HG02943 (cell line): ENCODE measurements around the gene CNPY4.
"Not testable (repeated sequence)": the region's sequence is repeated elsewhere in the genome, so short reads cannot be mapped to it uniquely, and the experiment has no call there.

Experiments
- ATAC-seq: cut with Tn5 transposase; IDR thresholded peaks from one replicate; pipeline ENCODE4 v1.9.1; 2021; ENCODE audit warnings: mild to moderate bottlenecking, low read depth, moderate library complexity; ENCODE audit not compliant: unreplicated experiment

CNPY4 gene

DNA sequence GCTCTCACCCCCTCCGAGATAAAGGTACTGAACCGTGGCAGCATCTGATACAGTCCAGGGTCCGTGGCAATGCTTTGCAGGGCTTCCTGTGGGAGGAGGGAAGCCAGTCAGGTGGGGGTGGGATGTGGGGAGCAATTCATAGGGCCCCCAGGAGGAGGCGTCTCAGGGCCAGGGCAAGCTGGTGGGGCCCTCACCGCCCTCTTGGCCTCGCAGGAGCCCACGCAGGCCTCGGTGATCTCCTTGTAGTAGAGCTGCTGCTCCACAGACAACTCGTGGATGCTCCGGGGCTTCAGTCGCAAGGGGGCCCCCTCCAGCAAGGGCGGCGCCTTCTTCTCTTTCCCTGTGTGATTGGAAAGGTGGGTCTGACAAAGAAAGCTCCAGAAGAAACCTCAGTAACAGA, 7.5 kb upstream of the CNPY4 start:
- ATAC-seq = no peak

DNA sequence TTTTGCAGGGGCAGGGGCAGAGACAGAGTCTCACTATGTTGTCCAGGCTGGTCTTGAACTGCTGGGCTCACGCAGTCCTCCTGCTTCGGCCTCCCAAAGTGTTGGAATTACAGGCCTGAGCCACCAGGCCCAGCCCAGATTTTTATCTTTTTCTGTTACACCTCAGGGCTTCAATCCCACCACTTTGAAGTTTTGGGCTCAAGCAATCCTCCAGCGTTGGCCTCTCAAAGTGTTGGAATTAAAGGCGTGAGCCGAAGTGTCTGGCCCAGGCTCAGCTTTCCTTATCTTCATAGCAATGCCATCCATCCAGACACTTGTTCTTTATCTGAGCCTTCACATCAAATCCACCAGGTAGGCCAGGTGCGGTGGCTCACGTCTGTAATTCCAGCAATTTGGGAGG, 4.4 kb upstream of the CNPY4 start:
- no peak for ATAC-seq

DNA sequence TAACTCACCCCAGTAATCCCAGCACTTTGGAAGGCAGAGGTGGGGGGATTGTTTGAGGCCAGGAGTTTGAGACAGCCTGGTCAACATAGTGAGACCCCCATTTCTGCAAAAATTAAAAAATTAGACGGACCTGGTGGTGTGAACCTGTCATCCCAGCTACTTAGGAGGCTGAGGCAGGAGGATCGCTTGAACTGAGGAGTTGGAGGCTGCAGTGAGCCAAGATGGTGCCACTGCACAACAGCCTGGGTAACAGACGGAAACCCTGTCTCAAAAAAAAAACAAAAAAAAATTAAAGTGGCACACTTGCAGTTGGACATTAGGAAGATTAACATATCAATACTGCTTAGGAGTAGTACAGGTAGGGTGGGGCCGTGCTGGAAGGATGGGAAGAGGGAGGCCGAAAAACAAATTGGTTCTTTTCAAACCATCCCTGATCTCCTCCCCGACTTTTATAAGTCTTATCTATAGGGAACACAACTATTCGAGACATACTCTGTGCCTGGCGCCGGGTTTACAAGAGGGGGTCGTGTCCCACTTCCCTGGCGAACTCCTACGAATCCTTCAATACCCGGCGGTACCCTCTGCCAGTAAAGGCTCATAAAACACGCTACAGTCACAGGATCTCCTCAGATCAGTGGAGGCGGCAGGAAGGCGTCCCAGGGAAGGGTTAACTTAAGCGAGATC, 904 bp upstream of the CNPY4 start:
- ATAC-seq = no peak

DNA sequence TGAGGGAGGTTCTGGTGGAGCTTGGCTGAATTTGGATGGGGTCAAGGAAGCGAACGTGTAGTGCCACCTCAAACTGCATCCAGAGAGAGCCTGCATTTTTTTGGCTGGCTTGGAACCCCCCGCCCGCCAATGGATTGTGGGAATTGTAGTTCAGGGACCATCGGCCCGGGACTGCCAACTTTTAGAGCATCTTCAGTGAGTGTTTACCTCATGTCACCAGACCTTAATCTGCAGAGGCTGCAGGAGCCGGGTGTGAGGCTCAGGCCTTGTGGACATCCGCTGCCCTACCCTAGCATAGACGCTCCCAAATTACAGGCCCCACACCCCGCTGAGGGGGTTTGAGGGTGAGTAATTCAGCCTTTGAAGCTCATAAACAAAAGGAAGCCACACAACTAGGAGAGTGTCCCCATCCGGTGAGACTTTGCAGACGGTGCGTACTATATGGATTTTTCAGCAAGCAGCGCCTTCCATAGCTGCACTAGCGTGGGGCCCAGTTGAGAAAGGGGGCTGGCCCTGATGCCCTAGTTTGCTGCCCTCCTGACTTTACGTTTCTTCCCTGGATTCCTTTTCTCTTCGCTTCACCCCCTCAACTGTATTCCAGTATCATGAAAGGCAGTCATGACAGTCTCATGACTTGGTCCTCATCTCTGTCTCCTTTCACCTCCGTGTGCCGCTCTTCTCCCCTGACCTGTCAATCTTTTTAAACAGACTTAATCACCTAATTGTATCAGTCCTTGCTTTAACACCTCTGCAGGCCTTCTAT, 717 bp downstream of the CNPY4 start:
- ATAC-seq = peak; percentile 42

DNA sequence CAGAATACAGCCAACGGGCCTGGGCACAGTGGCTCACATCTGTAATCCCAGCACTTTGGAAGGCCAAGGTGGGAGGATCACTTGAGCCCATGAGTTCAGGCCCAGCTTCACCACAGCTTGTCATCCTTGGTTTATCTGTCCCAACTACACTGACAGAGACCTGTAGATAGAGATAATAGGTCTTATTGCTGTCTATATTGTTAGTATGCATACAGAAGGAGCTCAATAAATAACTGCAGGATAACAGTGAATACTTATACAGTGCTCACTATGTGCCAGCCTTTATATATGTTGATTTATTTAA, 1.3 kb downstream of the CNPY4 start:
- no peak for ATAC-seq

DNA sequence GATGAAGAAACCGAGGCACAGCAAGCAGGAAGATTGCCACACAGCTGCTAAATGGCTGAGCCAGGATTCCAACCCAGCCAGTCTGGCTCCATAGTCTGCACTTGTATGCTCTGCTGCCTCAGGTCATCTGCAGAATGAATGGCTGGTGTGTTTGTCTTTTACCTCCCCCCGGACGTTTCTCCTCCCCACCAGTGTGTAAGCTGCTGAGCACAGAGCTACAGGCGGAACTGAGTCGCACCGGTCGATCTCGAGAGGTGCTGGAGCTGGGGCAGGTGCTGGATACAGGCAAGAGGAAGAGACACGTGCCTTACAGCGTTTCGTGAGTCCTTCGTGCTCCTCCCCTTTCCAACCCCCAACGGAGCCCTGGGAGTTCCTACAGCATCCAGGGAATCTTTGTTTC, 2.6 kb downstream of the CNPY4 start:
- ATAC-seq = no peak

DNA sequence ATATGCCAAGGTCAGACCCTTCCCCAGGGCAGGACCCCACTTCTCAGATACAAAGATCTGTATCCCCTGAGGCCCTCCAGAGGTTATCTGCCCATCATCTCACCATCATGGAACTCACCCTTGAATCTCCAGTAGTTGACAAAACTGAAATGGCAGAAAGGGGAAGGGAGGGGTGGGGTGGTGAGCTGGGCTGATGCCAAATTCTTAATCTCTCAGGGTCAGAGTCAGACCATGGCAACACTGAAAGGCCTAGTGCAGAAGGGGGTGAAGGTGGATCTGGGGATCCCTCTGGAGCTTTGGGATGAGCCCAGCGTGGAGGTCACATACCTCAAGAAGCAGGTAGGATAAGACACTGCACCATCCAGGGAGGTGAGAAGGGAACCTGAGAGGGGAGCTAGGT, 3.1 kb downstream of the CNPY4 start:
- no peak for ATAC-seq

DNA sequence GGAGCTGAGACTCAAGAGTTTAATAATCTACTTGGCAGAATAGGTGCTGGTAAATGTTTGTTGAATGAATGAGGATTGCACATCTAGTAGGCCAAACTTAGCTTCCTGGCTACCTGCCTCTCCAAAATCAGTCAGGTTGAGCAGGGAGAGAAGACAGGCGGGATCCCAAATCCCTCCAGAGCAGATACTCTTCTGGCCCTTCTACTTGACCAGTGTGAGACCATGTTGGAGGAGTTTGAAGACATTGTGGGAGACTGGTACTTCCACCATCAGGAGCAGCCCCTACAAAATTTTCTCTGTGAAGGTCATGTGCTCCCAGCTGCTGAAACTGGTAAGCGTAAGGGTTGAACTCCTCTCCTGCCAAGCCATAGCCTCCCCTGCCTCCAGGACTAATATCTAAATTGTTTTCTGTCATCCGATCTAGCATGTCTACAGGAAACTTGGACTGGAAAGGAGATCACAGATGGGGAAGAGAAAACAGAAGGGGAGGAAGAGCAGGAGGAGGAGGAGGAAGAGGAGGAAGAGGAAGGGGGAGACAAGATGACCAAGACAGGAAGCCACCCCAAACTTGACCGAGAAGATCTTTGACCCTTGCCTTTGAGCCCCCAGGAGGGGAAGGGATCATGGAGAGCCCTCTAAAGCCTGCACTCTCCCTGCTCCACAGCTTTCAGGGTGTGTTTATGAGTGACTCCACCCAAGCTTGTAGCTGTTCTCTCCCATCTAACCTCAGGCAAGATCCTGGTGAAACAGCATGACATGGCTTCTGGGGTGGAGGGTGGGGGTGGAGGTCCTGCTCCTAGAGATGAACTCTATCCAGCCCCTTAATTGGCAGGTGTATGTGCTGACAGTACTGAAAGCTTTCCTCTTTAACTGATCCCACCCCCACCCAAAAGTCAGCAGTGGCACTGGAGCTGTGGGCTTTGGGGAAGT, 5.1 kb downstream of the CNPY4 start:
- no peak for ATAC-seq

DNA sequence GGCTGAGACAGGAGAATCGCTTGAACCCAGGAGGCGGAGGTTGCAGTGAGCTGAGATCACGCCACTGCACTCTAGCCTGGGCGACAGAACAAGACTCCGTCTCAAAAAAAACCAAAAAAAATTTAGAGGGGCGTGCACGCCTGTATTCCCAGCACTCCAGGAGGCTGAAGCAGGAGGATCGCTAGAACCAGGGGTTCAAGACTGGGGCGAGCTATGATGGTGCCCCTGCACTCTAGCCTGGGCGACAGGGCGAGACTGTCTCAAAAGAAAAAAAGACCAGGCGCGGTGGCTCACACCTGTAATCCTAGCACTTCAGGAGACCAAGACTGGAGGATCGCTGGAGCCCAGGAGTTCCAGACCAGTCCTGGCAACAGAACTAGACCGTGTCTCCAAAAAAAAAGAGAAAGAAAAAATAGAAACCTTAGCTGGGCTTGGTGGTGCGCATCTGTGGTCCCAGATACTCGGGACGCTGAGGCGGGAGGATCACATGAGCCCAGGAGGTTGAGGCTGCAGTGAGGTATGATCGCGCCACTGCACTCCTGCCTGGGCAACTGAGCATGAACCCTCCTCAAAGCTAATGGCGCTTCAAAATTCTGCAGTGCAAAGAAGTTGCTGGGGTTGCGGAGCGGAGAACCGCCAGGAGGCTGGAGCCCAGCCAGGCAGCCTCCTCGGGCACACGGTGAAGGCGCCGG, 7.0 kb downstream of the CNPY4 start:
- peak; percentile 25 for ATAC-seq

DNA sequence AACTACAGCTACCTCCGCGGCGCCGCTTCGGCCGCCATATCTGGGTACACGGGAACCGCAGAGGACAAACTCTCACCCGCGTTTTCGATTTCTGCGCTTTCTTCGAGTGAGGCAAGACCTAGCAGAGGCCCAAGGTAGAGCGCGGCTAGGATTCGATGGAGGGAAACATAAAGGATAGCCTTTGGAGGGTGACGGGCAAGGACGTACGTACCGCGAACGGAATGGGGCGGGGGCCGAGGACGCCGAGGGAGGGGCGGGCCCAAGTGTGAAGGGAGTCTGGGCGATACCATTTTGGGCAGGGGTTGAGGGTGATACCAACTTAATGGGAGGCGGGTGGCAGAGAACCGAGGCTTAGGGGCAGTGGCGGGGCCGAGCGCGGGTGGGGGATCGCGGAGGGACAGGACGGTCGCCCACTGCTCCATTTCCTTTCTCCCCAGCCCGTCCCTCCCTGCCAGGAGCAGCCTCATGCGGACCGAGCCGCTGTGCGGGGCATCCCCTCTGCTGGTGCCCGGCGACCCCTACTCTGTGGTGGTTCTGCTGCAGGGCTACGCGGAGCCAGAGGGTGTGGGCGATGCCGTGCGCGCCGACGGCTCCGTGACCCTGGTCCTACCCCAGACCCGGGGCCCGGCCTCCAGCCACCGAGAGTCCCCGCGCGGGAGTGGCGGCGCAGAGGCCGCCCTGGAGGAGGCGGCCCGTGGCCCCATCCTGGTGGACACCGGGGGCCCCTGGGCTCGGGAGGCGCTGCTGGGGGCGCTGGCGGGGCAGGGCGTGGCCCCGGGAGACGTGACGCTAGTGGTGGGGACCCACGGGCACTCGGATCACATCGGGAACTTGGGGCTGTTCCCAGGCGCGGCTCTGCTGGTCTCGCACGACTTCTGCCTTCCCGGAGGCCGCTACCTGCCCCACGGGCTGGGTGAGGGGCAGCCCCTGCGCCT, 7.8 kb downstream of the CNPY4 start, which contains the start of gene MBLAC1:
TSS of gene MBLAC1 (plus strand) at position 37 of the 935 bp plus-strand sequence. CDS start at position 466, 429 bp downstream.
- peak; percentile 53 for ATAC-seq

DNA sequence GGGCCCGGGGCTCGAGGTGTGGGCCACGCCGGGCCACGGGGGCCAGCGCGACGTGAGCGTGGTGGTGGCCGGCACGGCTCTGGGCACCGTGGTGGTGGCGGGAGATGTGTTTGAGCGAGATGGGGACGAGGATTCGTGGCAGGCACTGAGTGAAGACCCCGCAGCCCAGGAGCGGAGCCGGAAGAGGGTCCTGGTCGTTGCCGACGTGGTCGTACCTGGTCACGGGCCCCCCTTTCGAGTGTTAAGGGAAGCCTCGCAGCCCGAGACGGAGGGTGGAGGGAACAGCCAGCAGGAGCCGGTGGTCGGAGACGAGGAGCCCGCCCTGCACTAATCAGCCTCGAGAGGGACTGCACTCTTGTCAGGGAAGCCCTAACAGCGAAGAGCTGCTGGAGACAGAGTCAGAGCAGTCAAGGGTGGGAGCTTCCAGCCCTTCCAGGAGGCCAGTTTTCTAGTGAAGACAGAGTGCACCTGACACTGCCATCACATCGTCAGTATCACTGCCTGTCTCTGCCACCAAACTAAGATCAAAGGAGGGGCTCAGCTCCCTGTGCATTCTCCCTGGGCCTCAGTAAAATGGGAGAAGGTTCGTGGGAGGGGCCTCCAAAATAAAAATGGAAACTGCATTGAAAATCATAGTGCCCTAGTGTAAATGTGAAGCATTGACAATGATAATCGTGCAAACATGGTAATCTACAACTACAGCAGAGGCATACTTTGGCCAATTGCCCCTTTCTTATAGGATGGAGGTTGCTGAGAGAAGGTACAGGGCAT, 8.6 kb downstream of the CNPY4 start:
- no peak for ATAC-seq

DNA sequence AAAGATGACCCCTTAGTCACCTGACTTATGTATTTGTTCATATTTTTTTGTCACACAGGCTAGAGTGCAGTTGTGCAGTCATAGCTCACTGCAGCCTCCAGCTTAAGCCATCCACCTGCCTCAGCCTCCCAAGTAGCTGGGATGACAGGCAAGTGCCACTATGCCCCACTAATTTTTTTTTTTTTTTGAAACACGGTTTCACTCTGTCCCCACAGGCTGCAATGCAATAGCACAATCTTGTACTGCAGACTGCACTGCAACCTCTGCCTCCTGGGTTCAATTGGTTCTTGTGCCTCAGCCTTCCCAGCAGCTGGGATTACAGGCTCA, 9.2 kb downstream of the CNPY4 start:
- ATAC-seq = no peak

DNA sequence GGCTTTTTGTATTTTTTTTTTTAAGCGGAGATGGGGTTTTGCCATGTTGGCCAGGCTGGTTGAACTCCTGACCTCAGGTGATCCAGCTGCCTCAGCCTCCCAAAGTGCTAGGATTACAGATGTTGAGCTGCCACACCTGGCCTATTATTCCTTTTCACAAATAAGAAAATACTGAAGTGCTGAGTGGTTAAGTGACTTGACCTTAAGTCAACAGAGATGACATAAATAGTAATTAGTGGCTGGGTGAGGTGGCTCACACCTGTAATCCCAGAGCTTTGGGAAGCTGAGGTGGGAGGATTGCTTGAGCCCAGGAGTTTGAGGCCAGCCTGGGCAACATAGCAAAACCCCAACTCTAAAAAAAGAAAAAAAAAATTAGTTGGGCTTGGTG, 10.8 kb downstream of the CNPY4 start:
- ATAC-seq = not testable (repeated sequence)

DNA sequence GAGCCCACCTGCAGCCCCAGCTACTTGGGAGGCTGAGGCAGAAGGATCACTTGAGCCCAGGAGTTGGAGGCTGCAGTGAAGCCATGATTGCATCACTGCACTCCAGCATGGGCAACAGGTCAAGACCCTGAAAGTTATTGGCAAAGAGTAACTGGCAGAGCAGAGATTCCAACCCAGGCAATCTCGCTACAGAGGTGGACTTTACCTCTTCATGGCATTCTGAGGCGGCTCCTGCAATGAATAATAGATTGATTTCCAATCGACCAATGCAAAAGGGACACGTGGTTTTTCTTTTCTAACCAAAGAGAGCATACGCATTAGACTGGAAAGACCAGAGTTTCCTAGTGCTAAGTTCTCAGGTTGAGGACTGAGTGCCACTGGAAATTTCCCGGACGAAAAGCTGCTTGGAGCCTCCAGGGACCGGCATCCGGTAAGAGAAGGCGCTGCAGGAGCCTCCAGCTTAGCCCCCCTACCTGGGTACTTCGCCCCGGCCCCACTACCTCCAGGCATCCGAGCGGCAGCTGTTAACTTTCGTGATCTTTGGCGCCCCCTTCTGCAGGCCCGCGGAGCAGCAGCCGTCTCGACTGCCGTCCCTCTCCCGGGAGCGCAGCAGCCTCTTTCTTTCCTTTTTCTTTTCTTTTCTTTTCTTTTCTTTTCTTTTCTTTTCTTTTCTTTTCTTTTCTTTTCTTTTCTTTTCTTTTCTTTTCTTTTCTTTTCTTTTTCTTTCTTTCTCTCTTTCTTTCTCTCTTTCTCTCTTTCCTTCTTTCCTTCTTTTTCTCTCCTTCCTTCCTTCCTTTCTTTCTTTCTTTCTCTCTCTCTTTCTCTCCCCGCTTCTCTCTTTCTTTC, 11.4 kb downstream of the CNPY4 start:
- ATAC-seq = no peak

DNA sequence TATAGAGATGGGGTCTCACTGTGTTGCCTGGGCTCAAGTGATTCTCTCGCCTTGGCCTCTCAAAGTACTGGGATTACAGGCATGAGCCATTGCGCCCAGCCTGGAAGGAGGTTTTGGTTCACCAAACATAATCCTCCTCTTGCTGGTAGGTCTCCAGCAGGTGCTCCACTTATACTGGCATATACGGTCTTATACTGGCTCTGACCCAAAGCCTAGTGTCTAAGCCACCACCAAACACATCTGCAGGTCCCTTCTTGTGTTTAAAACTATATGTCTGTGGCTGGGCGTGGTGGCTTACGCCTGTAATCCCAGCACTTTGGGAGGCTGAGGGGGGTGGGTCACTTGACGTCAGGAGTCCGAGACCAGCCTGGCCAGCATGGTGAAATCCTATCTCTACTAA, 12.7 kb downstream of the CNPY4 start:
- ATAC-seq = no peak

DNA sequence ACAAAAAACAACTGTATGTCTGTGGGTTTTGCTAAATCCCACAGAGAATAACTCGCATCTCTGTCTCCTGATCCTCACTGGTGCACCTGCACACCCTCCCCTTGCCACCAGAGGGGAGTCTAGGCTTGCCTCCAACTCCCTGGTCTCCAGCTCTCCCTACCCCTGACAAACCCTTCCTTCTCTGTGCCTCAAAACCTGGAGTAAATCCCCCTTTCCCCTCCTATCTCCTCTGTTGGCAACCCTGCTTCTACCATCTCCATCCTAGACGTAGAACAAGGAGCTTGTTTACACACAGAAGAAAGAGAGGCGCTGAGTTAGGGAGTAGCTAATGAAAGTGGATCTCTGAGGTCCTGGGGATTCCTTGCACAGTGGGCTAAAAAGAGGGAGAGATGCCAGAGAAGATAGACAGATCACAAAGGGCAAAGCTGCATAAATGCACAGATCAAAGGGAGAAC, 13.3 kb downstream of the CNPY4 start:
- no peak for ATAC-seq

DNA sequence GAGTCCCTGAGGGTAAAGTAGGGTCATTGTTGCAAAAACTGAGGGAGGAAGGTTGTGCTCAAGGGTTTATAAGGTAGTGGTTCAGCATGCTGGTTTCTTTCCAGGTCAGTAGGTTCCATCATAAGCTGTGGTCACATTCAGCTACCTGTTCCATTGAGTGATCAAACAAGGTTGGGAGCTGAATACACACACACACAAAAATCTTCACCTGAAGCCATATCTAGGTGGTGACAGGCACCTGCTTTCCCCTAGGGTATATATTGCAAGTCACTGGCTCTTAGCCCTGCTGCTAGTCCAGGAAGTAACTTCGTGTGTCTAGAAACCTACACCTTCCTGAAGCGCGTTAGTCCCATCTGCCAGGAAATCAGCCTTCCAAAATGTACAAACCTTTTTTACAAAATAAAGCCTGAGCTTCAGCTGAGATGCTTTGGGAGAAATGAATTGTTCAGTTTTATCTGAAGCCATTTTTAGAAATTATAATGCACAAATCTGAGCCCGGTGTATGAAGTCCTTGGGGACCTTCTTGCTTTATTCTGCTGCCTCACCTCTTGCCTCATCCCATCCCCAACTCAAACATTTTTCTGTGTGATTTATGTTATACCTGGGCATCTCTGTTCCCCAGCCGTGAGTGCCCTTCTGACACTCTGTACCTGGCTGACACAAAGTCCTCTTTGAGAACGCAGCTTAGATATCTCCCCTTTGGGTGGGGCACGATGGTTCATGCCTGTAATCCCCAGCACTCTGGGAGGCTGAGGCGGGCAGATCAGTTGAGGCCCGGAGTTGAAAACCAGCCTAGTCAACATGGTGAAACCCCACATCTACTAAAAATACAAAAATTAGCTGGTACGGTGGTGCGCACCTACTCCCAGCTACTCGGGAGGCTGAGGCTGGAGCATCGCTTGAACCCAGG, 18.7 kb downstream of the CNPY4 start:
- ATAC-seq = no peak
